SH-SY5Y (cell line): ENCODE data around the gene SLC30A5.

Source experiments
- GATA2 ChIP-seq: IDR thresholded peaks from 2 replicates; pipeline ENCODE4 v1.6.1; 2011; ENCODE audit warnings: mild to moderate bottlenecking, low read depth, low read length
- GATA3 ChIP-seq: IDR thresholded peaks from 2 replicates; pipeline ENCODE4 v1.6.1; 2011; ENCODE audit warnings: low read depth, mild to moderate bottlenecking, low read length, moderate library complexity

DNA sequence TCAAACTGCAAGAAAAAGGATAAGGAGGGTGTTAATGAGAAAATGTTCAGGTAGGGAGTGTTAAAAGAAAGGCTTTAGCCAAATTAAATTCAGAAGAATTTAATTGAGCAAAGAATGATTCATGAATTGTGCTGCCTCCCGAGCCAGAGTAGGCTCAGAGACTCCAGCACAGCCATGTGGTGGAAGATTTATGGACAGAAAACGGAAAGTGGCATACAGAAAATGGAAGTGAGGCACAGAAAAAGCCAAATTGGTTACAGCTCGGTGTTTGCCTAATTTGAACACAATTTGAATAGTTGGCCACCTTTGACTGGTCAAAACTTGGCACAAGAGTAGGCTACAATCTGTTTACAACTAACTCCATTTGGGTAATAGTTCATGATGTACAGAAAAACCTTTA is 9.6 kb upstream of the SLC30A5 start:
- TF ChIP-seq GATA2 (no peak), GATA3 (no peak)
